K562 (cell line): Measurements from ENCODE around the gene PNPLA8. TPM values are rescaled to one million over a fixed set of nuclear protein-coding genes. Genes with fewer than 3 reads are reported as not detected.
A peak's percentile ranks its signal among the peaks of the same experiment; 100 is the strongest.

Experiments used
- ADNP ChIP-seq: fragments of 200-800 bp; sonication (Bioruptor generic); IDR thresholded peaks from 2 replicates; pipeline ENCODE4 v1.6.1; 2016; ENCODE audit warnings: missing genetic modification characterization, missing compliant biosample characterization
- ARNT ChIP-seq, 2 experiments: fragments of 450-650 bp; IDR thresholded peaks; 2 replicates each; pipeline ENCODE4 v1.6.1; 2016; ENCODE audit warnings: mild to moderate bottlenecking in 1 of 2
- E2F8 ChIP-seq: fragments of 450-650 bp; IDR thresholded peaks from 2 replicates; pipeline ENCODE4 v1.7.1; 2018; ENCODE audit warnings: mild to moderate bottlenecking, low read depth; ENCODE audit not compliant: partially characterized antibody
- ETV1 ChIP-seq: fragments of 450-650 bp; conservative IDR thresholded peaks from 2 replicates; pipeline ENCODE4 v1.6.1; 2016; ENCODE audit warnings: missing genetic modification characterization, control low read depth, low read depth, missing compliant biosample characterization
- FOXJ3 ChIP-seq: sonication (generic); formaldehyde crosslinking; IDR thresholded peaks from 2 replicates; pipeline ENCODE4 v1.4.0; 2020; ENCODE audit warnings: mild to moderate bottlenecking, missing genetic modification reagents
- GABPA ChIP-seq: fragments of 200-800 bp; sonication (Bioruptor generic); conservative IDR thresholded peaks from 2 replicates; pipeline ENCODE4 v1.6.1; 2016; ENCODE audit warnings: low read depth, missing genetic modification characterization, missing compliant biosample characterization
- GTF2A2 ChIP-seq: IDR thresholded peaks from 2 replicates; pipeline ENCODE4 v1.6.1; 2016; ENCODE audit warnings: mild to moderate bottlenecking, missing genetic modification characterization, missing compliant biosample characterization
- HIVEP1 ChIP-seq: fragments of 250-450 bp; sonication (Bioruptor Pico); IDR thresholded peaks from 2 replicates; pipeline ENCODE4 v1.4.0; 2020; ENCODE audit warnings: mild to moderate bottlenecking
- KDM1A ChIP-seq, 2 experiments: fragments of 450-650 bp; IDR thresholded peaks; 2 replicates each; pipeline ENCODE4 v1.6.1; 2016; ENCODE audit warnings: mild to moderate bottlenecking in 2 of 2
- LCOR ChIP-seq: sonication (generic); formaldehyde crosslinking; IDR thresholded peaks from 2 replicates; pipeline ENCODE4 v1.8.0; 2022; ENCODE audit warnings: mild to moderate bottlenecking, missing genetic modification reagents
- NFRKB ChIP-seq: fragments of 450-650 bp; IDR thresholded peaks from 2 replicates; pipeline ENCODE4 v1.6.1; 2016; ENCODE audit warnings: low read depth
- ZBTB40 ChIP-seq, 2 experiments: fragments of 450-650 bp in 1 of 2; sonication (generic) in 1 of 2; formaldehyde crosslinking in 1 of 2; IDR thresholded peaks; 2 replicates each; pipeline versions ENCODE4 v1.7.1 to v1.9.0; 2016 to 2022; ENCODE audit warnings: inconsistent platforms in 1 of 2, mild to moderate bottlenecking in 1 of 2, missing genetic modification reagents in 1 of 2
- ZNF277 ChIP-seq: fragments of 250-450 bp; sonication (Bioruptor Pico); IDR thresholded peaks from 2 replicates; pipeline ENCODE4 v1.8.0; 2022; ENCODE audit warnings: inconsistent platforms, mild to moderate bottlenecking, moderate library complexity, borderline replicate concordance
- ZNF696 ChIP-seq: fragments of 250-450 bp; sonication (Bioruptor Pico); conservative IDR thresholded peaks from 2 replicates; pipeline ENCODE4 v1.4.0; 2020; ENCODE audit warnings: mild to moderate bottlenecking, moderate library complexity
- ZSCAN29 ChIP-seq: fragments of 450-650 bp; IDR thresholded peaks from 2 replicates; pipeline ENCODE4 v1.6.1; 2017
- polyA plus RNA-seq, 8 experiments: library from polyadenylated mRNA; depleted of rRNA in 4 of 8; stranded (reverse) in 5 of 8; unstranded in 3 of 8; fragments of >200 nt; fragmentation: Nextera tagmentation in 2 of 8; fragmentation: Illumina TruSeq in 1 of 8; extraction: Ambion mirVana in 2 of 8; extraction: Trizol in 1 of 8; gene quantifications; 2 replicates each; pipeline versions ENCODE4 v1.2.1 to v1.2.3, GENCODE V29; 2011 to 2014; ENCODE audit warnings: inconsistent platforms in 1 of 8, missing spikeins in 1 of 8
- total RNA-seq, 7 experiments: library from RNA; depleted of rRNA in 6 of 7; stranded (reverse); fragments of >200 nt in 6 of 7; fragmentation: Illumina TruSeq in 2 of 7; extraction: Trizol in 2 of 7; gene quantifications; 2 replicates each; pipeline versions ENCODE4 v1.2.1 to v1.2.3, GENCODE V29; 2011 to 2021; ENCODE audit warnings: low replicate concordance in 1 of 7

The PNPLA8 gene
- total and polyA plus RNA-seq, 9 of the 15 experiments (the other 6 are each of a cell fraction or from before 2014, with no cell fraction given): 12.8 to 27.6 (median 16.3) TPM

DNA sequence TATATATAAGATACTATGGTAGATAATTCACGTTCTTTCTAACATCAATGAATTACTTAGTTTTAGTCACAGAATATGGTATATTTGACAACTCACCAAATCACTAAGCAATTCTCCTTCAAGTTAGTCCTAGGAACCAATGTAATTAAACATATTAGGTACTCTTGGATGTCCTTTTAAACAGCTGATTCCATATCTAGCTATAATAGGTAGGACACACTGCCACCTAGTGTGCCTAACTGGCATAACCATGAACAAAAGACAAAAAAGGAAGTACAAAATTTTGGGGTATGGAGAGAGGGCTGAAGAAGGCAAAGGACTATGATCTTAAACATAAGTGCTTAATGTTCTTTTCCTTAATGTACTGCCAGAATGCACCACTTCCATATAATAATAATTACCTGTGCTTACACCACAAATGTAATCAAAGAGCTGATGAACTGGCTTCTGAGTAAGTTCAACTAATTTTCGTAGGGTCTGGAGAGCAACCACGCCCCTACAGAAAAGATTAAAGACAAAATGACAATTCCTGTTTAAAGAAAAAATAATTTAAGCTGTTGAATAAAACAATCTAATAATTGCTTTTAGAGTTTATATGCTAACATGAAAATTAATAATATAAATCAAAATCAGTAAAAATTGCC lies 28.7 kb downstream of the PNPLA8 start (continued):
- TF ChIP-seq KDM1A (IDR thresholded peaks at IDR 0.05): no peak
- peak; percentile 6; the same call in 1 of the 2 replicates for TF ChIP-seq ADNP (tag)
- no peak for TF ChIP-seq NFRKB
- no peak for TF ChIP-seq ZNF277 (CRISPR knock-in tag)
- no peak for TF ChIP-seq ZBTB40 (IDR thresholded peaks at IDR 0.05)
- no peak for TF ChIP-seq ZBTB40 (CRISPR knock-in tag; IDR thresholded peaks at IDR 0.05)
- peak; percentile 54; the same call in 1 of the 2 replicates for TF ChIP-seq LCOR
- no peak for TF ChIP-seq GTF2A2 (tag)
- no peak for TF ChIP-seq ZSCAN29
- TF ChIP-seq E2F8: no peak
- TF ChIP-seq HIVEP1 (CRISPR knock-in tag): no peak
- peak in 1 of 2 experiments; percentile 56; a peak in 1 of 4 replicates for TF ChIP-seq ARNT (IDR thresholded peaks at IDR 0.05)
- TF ChIP-seq GABPA: no peak
- no peak for TF ChIP-seq ETV1 (tag)
- TF ChIP-seq ZNF696 (CRISPR knock-in tag): no peak
- TF ChIP-seq FOXJ3 (CRISPR knock-in tag): no peak
